IMR-90 (cell line): ENCODE measurements around the gene GMPR. TPM values are rescaled to one million over a fixed set of nuclear protein-coding genes. Genes with fewer than 3 reads are reported as not detected.

Experiments
- ATAC-seq: fragments of 200-7000 bp; cut with Tn5 transposase; 2 replicates; pipeline ENCODE4 v1.9.1; 2020; ENCODE audit warnings: low read depth, mild to moderate bottlenecking, moderate library complexity
- BruUV-seq: library from RNA; stranded (reverse); fragments of 400-500 nt; replicated peaks from 2 replicates; lab custom pipeline; 2021; lab: Mats Ljungman, UMichigan
- CTCF ChIA-PET: fragments of 300-600 bp; formaldehyde crosslinking; extraction: SDS; loops from one replicate; lab custom pipeline; 2021; ENCODE audit warnings: antibody characterized with exemption; lab: Yijun Ruan, JAX
- POLR2A ChIA-PET: fragments of 300-600 bp; sonication (Branson Sonifier 250); formaldehyde crosslinking; loops from one replicate; lab custom pipeline; 2022; ENCODE audit warnings: antibody characterized with exemption; ENCODE audit not compliant: unreplicated experiment; lab: Charles Lee
- DNase-seq: peaks from one replicate; pipeline ENCODE4 v3.0.0; 2013
- H2AFZ ChIP-seq: replicated peaks from 2 replicates; pipeline ENCODE3; 2013; ENCODE audit warnings: low read length, mild to moderate bottlenecking; ENCODE audit not compliant: poor library complexity
- H2AK5ac ChIP-seq: 2 replicates; pipeline ENCODE4 v1.6.1; 2013; ENCODE audit warnings: low read depth, low read length, inconsistent platforms
- H2AK9ac ChIP-seq: replicated peaks from 2 replicates; pipeline ENCODE3; 2013; ENCODE audit warnings: mild to moderate bottlenecking, low read depth, low read length, moderate library complexity; ENCODE audit not compliant: poor library complexity
- H2BK120ac ChIP-seq: 2 replicates; pipeline ENCODE4 v1.6.1; 2013; ENCODE audit warnings: low read depth, low read length, inconsistent platforms
- H2BK15ac ChIP-seq: 3 replicates; pipeline ENCODE4 v1.6.1; 2013; ENCODE audit warnings: low read depth, low read length, inconsistent platforms
- H2BK20ac ChIP-seq: 2 replicates; pipeline ENCODE4 v1.6.1; 2013; ENCODE audit warnings: low read depth, mild to moderate bottlenecking, inconsistent platforms, low read length, moderate library complexity
- H2BK5ac ChIP-seq: 2 replicates; pipeline ENCODE4 v1.6.1; 2013; ENCODE audit warnings: mild to moderate bottlenecking, low read depth, low read length, inconsistent platforms; ENCODE audit not compliant: poor library complexity, severe bottlenecking
- H3K14ac ChIP-seq: replicated peaks from 2 replicates; pipeline ENCODE4 v1.6.1; 2013; ENCODE audit warnings: low read depth, low read length, inconsistent platforms
- H3K18ac ChIP-seq: 2 replicates; pipeline ENCODE4 v1.6.1; 2013; ENCODE audit warnings: low read depth, low read length, control low read depth
- H3K23ac ChIP-seq: 2 replicates; pipeline ENCODE4 v1.6.1; 2013; ENCODE audit warnings: low read depth, low read length, inconsistent platforms
- H3K27ac ChIP-seq: 2 replicates; pipeline ENCODE4 v1.5.1; 2013; ENCODE audit warnings: mild to moderate bottlenecking, control low read depth, low read length; ENCODE audit not compliant: insufficient read depth
- H3K27me3 ChIP-seq: 2 replicates; pipeline ENCODE4 v1.6.1; 2013; ENCODE audit warnings: low read length; ENCODE audit not compliant: control insufficient read depth, insufficient read depth
- H3K36me3 ChIP-seq: 2 replicates; pipeline ENCODE4 v1.6.1; 2013; ENCODE audit warnings: low read length, mixed read lengths; ENCODE audit not compliant: control insufficient read depth, insufficient read depth
- H3K4ac ChIP-seq: 2 replicates; pipeline ENCODE4 v1.6.1; 2013; ENCODE audit warnings: low read depth, low read length, inconsistent platforms
- H3K4me1 ChIP-seq: 2 replicates; pipeline ENCODE4 v1.6.1; 2013; ENCODE audit warnings: low read length, mixed read lengths; ENCODE audit not compliant: control insufficient read depth, insufficient read depth
- H3K4me2 ChIP-seq: 2 replicates; pipeline ENCODE4 v1.6.1; 2013; ENCODE audit warnings: low read depth, mild to moderate bottlenecking, control low read depth, low read length, moderate library complexity
- H3K4me3 ChIP-seq: 2 replicates; pipeline ENCODE4 v1.5.1; 2013; ENCODE audit warnings: low read depth, mild to moderate bottlenecking, control low read depth, low read length, moderate library complexity; ENCODE audit not compliant: insufficient read depth
- H3K56ac ChIP-seq: 2 replicates; pipeline ENCODE4 v1.6.1; 2013; ENCODE audit warnings: low read length, inconsistent platforms; ENCODE audit not compliant: insufficient read depth; ENCODE audit errors: extremely low read depth
- H3K79me1 ChIP-seq, 2 experiments: 2 replicates each; pipeline ENCODE4 v1.6.1; 2013; ENCODE audit warnings: low read length in 2 of 2, inconsistent platforms in 1 of 2, low read depth in 1 of 2
- H3K9ac ChIP-seq: 2 replicates; pipeline ENCODE4 v1.6.1; 2013; ENCODE audit warnings: low read depth, low read length, control low read depth
- H3K9me1 ChIP-seq: 2 replicates; pipeline ENCODE4 v1.6.1; 2013; ENCODE audit warnings: low read length, inconsistent platforms; ENCODE audit not compliant: insufficient read depth
- H3K9me3 ChIP-seq: 2 replicates; pipeline ENCODE4 v1.6.1; 2013; ENCODE audit warnings: low read length; ENCODE audit not compliant: control insufficient read depth, insufficient read depth
- H4K20me1 ChIP-seq: 2 replicates; pipeline ENCODE4 v1.6.1; 2013; ENCODE audit warnings: low read length, inconsistent platforms; ENCODE audit not compliant: insufficient read depth
- H4K5ac ChIP-seq: 2 replicates; pipeline ENCODE4 v1.6.1; 2013; ENCODE audit warnings: mild to moderate bottlenecking, low read depth, low read length, control low read depth
- H4K8ac ChIP-seq, 2 experiments: 2 replicates each; pipeline ENCODE4 v1.6.1; 2013; ENCODE audit warnings: low read depth in 2 of 2, low read length in 2 of 2, control low read depth in 1 of 2, inconsistent platforms in 1 of 2
- H4K91ac ChIP-seq: 2 replicates; pipeline ENCODE4 v1.6.1; 2013; ENCODE audit warnings: low read depth, low read length, inconsistent platforms; ENCODE audit not compliant: insufficient read depth
- BHLHE40 ChIP-seq: fragments of 150-350 bp; IDR thresholded peaks from 2 replicates; pipeline ENCODE4 v1.6.1; 2016; ENCODE audit warnings: mild to moderate bottlenecking, low read depth, low read length
- CEBPB ChIP-seq: IDR thresholded peaks from 2 replicates; pipeline ENCODE4 v1.6.1; 2012; ENCODE audit warnings: low read depth, low read length, improper control_type of control experiment
- CTCF ChIP-seq: conservative IDR thresholded peaks from 2 replicates; pipeline ENCODE4 v1.5.1; 2012; ENCODE audit warnings: mild to moderate bottlenecking, low read depth, low read length, improper control_type of control experiment
- FOS ChIP-seq: fragments of 150-350 bp; IDR thresholded peaks from 2 replicates; pipeline ENCODE4 v1.6.1; 2016; ENCODE audit warnings: low read depth, low read length
- MAFK ChIP-seq: IDR thresholded peaks from 2 replicates; pipeline ENCODE4 v1.6.1; 2012; ENCODE audit warnings: low read depth, low read length, improper control_type of control experiment
- MAZ ChIP-seq: IDR thresholded peaks from 2 replicates; pipeline ENCODE4 v1.6.1; 2012; ENCODE audit warnings: low read depth, mild to moderate bottlenecking, low read length, improper control_type of control experiment, moderate library complexity, borderline replicate concordance
- RAD21 ChIP-seq: IDR thresholded peaks from 2 replicates; pipeline ENCODE4 v1.6.1; 2012; ENCODE audit warnings: low read length, improper control_type of control experiment
- RCOR1 ChIP-seq: IDR thresholded peaks from 2 replicates; pipeline ENCODE4 v1.6.1; 2012; ENCODE audit warnings: mild to moderate bottlenecking, low read length, improper control_type of control experiment; ENCODE audit not compliant: insufficient replicate concordance
- SMC3 ChIP-seq: fragments of 150-350 bp; IDR thresholded peaks from 2 replicates; pipeline ENCODE4 v1.6.1; 2016; ENCODE audit warnings: low read depth, mild to moderate bottlenecking, antibody characterized with exemption, low read length, moderate library complexity
- WGBS, 2 experiments: methylation state at CpG; one replicate each; pipeline versions ENCODE4 v1.1.5 to v1.1.7; 2013; ENCODE audit warnings: missing lambda C conversion rate in 2 of 2; ENCODE audit not compliant: insufficient read length in 1 of 2; ENCODE audit errors: extremely low coverage in 2 of 2; 5-methylcytosine and 5-hydroxymethylcytosine counted together
- dilution Hi-C: fragments of 300-500 bp; cut with HindIII; formaldehyde crosslinking; loops from one replicate; pipeline ENCODE4 v1.14.3; 2018; ENCODE audit warnings: low sequenced_read_pairs; ENCODE audit not compliant: unreplicated experiment
- in situ Hi-C: fragments of 300-500 bp; cut with MboI; formaldehyde crosslinking; loops from 3 replicates; pipeline ENCODE4 v1.14.3; 2019; ENCODE audit warnings: low sequenced_read_pairs, inconsistent platforms, mixed read lengths
- intact Hi-C: fragments of 100-400 bp; cut with micrococcal nuclease; formaldehyde crosslinking; loops from 2 replicates; pipeline ENCODE4 v1.10.0; 2022
- polyA plus RNA-seq, 3 experiments: library from polyadenylated mRNA; depleted of rRNA; stranded (reverse); fragments of >200 nt; gene quantifications; 2 replicates each; pipeline ENCODE4 v1.2.3, GENCODE V29; 2012; ENCODE audit warnings: low replicate concordance in 1 of 3
- total RNA-seq: library from RNA; depleted of rRNA; stranded (reverse); fragments of >200 nt; gene quantifications from 2 replicates; pipeline ENCODE4 v1.2.3, GENCODE V29; 2012

GMPR gene
- total and polyA plus RNA-seq, 2 of the 4 experiments (the other 2 are of a cell fraction) = 6.3 to 8.6 TPM

GRCh38 chr6:16277101-16277981 lies 39.0 kb downstream of the GMPR start:
- dilution Hi-C loops = no loop called here
- H2AFZ ChIP-seq = peak overlapping the region; percentile 68
- intact Hi-C loops = loop anchor here (1.0 kb wide), 1 partner anchor 34 kb away; no protein-coding TSS in a partner anchor

More at GRCh38 chr6:16277101-16277981, 39.0 kb downstream of the GMPR start:
- Histone ChIP-seq H2BK20ac (peak overlapping the region; percentile 83), H3K9me1 (peaks cover 20% of the 10 kb centered on the region), H2BK120ac (peak overlapping the region; percentile 84), H3K56ac (no peak overlapping the region), H2BK15ac (peak overlapping the region; percentile 18; the same call in 1 of the 3 replicates), H2BK5ac (peak overlapping the region; percentile 9), H4K91ac (peak overlapping the region; percentile 54; the same call in 1 of the 2 replicates), H2AK9ac (peak overlapping the region; percentile 70), H3K4ac (peak overlapping the region; percentile 90), H3K27ac (no peak overlapping the region), H4K20me1 (no peaks in the 10 kb centered on the region), H2AK5ac (peak overlapping the region; percentile 89), H3K79me1 (peaks cover 0 to 3% of the 10 kb centered on the region in 2 experiments; a peak in 1 of 4 replicates), H3K4me2 (peak overlapping the region; percentile 83), H3K18ac (peak overlapping the region; percentile 9; the same call in 1 of the 2 replicates), H3K27me3 (no peaks in the 10 kb centered on the region), H4K8ac (peak overlapping the region in 1 of 2 experiments; percentile 57; a peak in 1 of 4 replicates), H3K4me3 (no peak overlapping the region), H4K5ac (no peak overlapping the region), H3K4me1 (peaks cover 14% of the 10 kb centered on the region), H3K14ac (peak overlapping the region; percentile 74), H3K36me3 (no peaks in the 10 kb centered on the region), H3K23ac (peak overlapping the region; percentile 28; the same call in 1 of the 2 replicates), H3K9me3 (no peaks in the 10 kb centered on the region), H3K9ac (no peak overlapping the region)
- CTCF ChIA-PET = interaction anchor here (0.7 to 0.9 kb wide), 4 partner anchors 10 to 586 kb away, joined by 3 to 4 read pairs (median 3); no protein-coding TSS in a partner anchor
- DNase-seq (peak; percentile 93), ATAC-seq (peak; percentile 93)
- no TSS peak for BruUV-seq
- TF ChIP-seq SMC3 (peak; percentile 50), FOS (peak; percentile 92), MAZ (peak; percentile 99), BHLHE40 (peak; percentile 90), MAFK (no peak), CTCF (peak; percentile 80), RCOR1 (no peak), RAD21 (peak; percentile 70), CEBPB (no peak)
- in situ Hi-C loops = no loop called here
- WGBS, 2 experiments = 86% methylated on average over 3 of the region's 18 CpGs; no CpG with 5 or more reads in 1 of the 2 experiments
- POLR2A ChIA-PET = no interaction called here
